Left lung (tissue), 10 donors: ENCODE data around the gene ERICH2. TPM values are rescaled to one million over a fixed set of nuclear protein-coding genes. Genes with fewer than 3 reads are reported as not detected.
A peak's percentile ranks its signal among the peaks of the same experiment; 100 is the strongest.
"Not testable (repeated sequence)": the region's sequence is repeated elsewhere in the genome, so short reads cannot be mapped to it uniquely, and the experiment has no call there.

Experiments
- ATAC-seq: fragments of 200-7000 bp; cut with Tn5 transposase; one replicate; pipeline ENCODE4 v1.9.1; 2020; ENCODE audit warnings: moderate library complexity
- DNase-seq, 4 donors: peaks; one replicate each; pipeline ENCODE4 v3.0.0-alpha.2; 2013 to 2020
- H3K27ac ChIP-seq, 2 donors: fragments of 200-600 bp; sonication (generic) in 1 of 2; one replicate each; pipeline versions ENCODE4 v1.5.0 to v1.8.0; 2020 to 2021
- H3K27me3 ChIP-seq, 2 donors: fragments of 200-600 bp; sonication (generic) in 1 of 2; one replicate each; pipeline versions ENCODE4 v1.5.0 to v1.8.0; 2020 to 2021
- H3K36me3 ChIP-seq, 2 donors: fragments of 200-600 bp; sonication (generic) in 1 of 2; one replicate each; pipeline versions ENCODE4 v1.5.0 to v1.8.0; 2020 to 2021
- H3K4me1 ChIP-seq, 2 donors: fragments of 200-600 bp; one replicate each; pipeline ENCODE4 v1.8.0; 2021
- H3K4me3 ChIP-seq, 2 donors: fragments of 200-600 bp; sonication (generic) in 1 of 2; one replicate each; pipeline versions ENCODE4 v1.5.0 to v1.8.0; 2020 to 2021; ENCODE audit warnings: mild to moderate bottlenecking in 1 of 2
- H3K9me3 ChIP-seq, 2 donors: fragments of 200-600 bp; sonication (generic) in 1 of 2; one replicate each; pipeline versions ENCODE4 v1.5.0 to v1.8.0; 2020 to 2021
- intact Hi-C, 2 donors: fragments of 100-400 bp; cut with DNase I; formaldehyde crosslinking; loops; one replicate each; pipeline versions ENCODE4 v1.11.2 to v1.14.2; 2022
- polyA plus RNA-seq, 6 donors: library from polyadenylated mRNA; unstranded; fragments of 120-200 nt; gene quantifications; one replicate each; pipeline ENCODE4 v1.2.1, GENCODE V29; 2013; ENCODE audit not compliant: insufficient read length in 6 of 6
- total RNA-seq, 2 donors: library from RNA; stranded (reverse); fragmentation: NEBNext Ultra II Directional; extraction: Animal tissue kit (Norgen Biotek cat#: 25700); gene quantifications; one replicate each; pipeline ENCODE4 v1.2.1, GENCODE V29; 2021
- TF ChIP-seq, protein P1 (sequence below), 2 donors: fragments of 200-600 bp; sonication (generic) in 1 of 2; IDR thresholded peaks; one replicate each; pipeline versions ENCODE4 v1.5.0 to v1.8.0; 2021; ENCODE audit warnings: antibody characterized with exemption in 2 of 2
- donor health status: DM: no; HTN: yes; CAD: no.
- donor health status: DM: no; HTN: no; CAD: no.

The ERICH2 gene
- total and polyA plus RNA-seq, 8 donors: 3.3 to 14.4 (median 11.5) TPM

GRCh38 chr2:170743530-170744239 is 26.5 kb upstream of the ERICH2 start:
- no peaks in the 10 kb centered on the region for H3K9me3 ChIP-seq
- TF ChIP-seq, protein P1, sequence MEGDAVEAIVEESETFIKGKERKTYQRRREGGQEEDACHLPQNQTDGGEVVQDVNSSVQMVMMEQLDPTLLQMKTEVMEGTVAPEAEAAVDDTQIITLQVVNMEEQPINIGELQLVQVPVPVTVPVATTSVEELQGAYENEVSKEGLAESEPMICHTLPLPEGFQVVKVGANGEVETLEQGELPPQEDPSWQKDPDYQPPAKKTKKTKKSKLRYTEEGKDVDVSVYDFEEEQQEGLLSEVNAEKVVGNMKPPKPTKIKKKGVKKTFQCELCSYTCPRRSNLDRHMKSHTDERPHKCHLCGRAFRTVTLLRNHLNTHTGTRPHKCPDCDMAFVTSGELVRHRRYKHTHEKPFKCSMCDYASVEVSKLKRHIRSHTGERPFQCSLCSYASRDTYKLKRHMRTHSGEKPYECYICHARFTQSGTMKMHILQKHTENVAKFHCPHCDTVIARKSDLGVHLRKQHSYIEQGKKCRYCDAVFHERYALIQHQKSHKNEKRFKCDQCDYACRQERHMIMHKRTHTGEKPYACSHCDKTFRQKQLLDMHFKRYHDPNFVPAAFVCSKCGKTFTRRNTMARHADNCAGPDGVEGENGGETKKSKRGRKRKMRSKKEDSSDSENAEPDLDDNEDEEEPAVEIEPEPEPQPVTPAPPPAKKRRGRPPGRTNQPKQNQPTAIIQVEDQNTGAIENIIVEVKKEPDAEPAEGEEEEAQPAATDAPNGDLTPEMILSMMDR (IDR thresholded peaks at IDR 0.05): no peak
- H3K4me1 ChIP-seq: peaks cover 6 to 14% of the 10 kb centered on the region in 2 donors
- ATAC-seq (peak; percentile 67), DNase-seq (no peak)
- no peaks in the 10 kb centered on the region for H3K27me3 ChIP-seq
- H3K36me3 ChIP-seq: no peaks in the 10 kb centered on the region
- H3K4me3 ChIP-seq: peak overlapping the region in 1 of 2 donors; percentile 6
- H3K27ac ChIP-seq: peak overlapping the region; percentile 31 to 63
- intact Hi-C loops: no loop called here

DNA sequence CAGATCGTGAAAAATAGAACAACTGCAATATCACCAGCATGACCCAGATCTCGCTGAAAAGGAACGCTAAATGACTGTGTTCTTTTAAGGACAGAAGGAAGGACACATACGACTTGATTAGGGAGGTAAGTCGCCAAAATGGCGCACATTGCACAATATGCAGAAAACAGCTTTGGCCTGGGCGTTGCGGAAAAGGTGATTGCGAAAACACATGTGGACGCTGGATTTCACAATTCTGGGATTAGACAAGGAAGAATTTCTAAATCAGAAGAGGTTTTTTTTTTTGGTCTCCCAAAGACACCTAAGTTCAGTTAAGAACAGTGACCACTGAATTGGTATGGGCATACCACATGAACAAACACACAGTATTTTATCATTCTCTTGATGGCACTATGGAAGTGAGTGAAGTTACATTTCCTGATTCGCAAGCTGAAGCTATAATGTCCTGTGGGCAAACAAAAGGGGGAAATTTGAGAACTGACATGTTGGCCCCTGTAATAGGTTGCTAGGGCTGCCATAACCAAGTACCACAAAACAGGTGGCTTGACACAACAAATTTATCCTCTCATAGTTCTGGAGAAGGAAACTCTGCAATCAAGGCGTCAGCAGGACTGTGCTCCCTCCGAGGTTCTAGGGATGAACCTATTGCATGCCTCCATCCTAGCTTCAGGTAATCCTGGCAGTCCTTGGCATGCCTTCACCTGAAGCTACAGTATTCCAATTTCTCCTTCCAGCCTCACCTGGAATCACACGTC is 25.8 kb upstream of the ERICH2 start:
- peak overlapping the region; percentile 31 to 63 for H3K27ac ChIP-seq
- H3K4me1 ChIP-seq: peaks cover 6 to 14% of the 10 kb centered on the region in 2 donors
- ATAC-seq: peak; percentile 55
- H3K4me3 ChIP-seq: peak overlapping the region in 1 of 2 donors; percentile 6
- intact Hi-C loops: no loop called here
- no peaks in the 10 kb centered on the region for H3K36me3 ChIP-seq
- H3K9me3 ChIP-seq: no peaks in the 10 kb centered on the region
- DNase-seq: peak in 1 of 4 donors; percentile 51
- H3K27me3 ChIP-seq: no peaks in the 10 kb centered on the region
- TF ChIP-seq, protein P1 (IDR thresholded peaks at IDR 0.05): no peak

DNA sequence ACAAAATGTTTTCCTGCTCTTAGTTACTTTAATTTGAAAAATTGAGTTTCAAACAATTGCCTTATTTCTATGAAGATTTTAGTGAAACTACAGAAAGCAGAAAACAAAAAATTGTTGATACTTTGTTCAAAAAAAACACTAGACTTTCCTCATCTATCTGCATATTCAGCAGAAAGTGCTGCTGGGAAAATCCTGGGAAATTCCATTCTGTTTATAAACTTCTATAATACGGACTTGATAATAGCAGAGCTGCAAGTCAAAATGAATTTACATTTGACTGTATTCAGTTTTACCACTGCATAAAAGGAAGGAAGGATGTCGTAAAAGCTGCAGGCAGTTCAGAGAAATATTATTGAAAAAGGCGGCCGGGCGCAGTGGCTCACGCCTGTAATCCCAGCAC is 24.9 kb upstream of the ERICH2 start:
- peaks cover 6 to 14% of the 10 kb centered on the region in 2 donors for H3K4me1 ChIP-seq
- ATAC-seq (no peak), DNase-seq (no peak)
- intact Hi-C loops: no loop called here
- no peaks in the 10 kb centered on the region for H3K9me3 ChIP-seq
- H3K27ac ChIP-seq: no peak overlapping the region
- H3K4me3 ChIP-seq: no peak overlapping the region
- TF ChIP-seq, protein P1 (IDR thresholded peaks at IDR 0.05): no peak
- no peaks in the 10 kb centered on the region for H3K27me3 ChIP-seq
- no peaks in the 10 kb centered on the region for H3K36me3 ChIP-seq

GRCh38 chr2:170747921-170748320 is 22.3 kb upstream of the ERICH2 start:
- Histone ChIP-seq H3K4me1 (peaks cover 6 to 14% of the 10 kb centered on the region in 2 donors), H3K9me3 (no peaks in the 10 kb centered on the region), H3K27me3 (no peaks in the 10 kb centered on the region), H3K36me3 (no peaks in the 10 kb centered on the region), H3K27ac (no peak overlapping the region), H3K4me3 (no peak overlapping the region)
- TF ChIP-seq, protein P1 (IDR thresholded peaks at IDR 0.05): no peak
- no peak for DNase-seq
- intact Hi-C loops: no loop called here
- no peak for ATAC-seq

GRCh38 chr2:170751555-170751954 is 18.6 kb upstream of the ERICH2 start:
- ATAC-seq, H3K36me3 ChIP-seq, H3K4me1 ChIP-seq, H3K27me3 ChIP-seq, H3K27ac ChIP-seq, DNase-seq, H3K9me3 ChIP-seq, H3K4me3 ChIP-seq, intact Hi-C loops: not testable (repeated sequence)
